GM19238 (cell line): Measurements from ENCODE around the gene PCP4L1.
A peak's percentile ranks its signal among the peaks of the same experiment; 100 is the strongest.

Source experiments
- DNase-seq: peaks from one replicate; pipeline ENCODE4 v3.0.0; 2011; ENCODE audit warnings: low spot score; ENCODE audit not compliant: insufficient read length

Gene PCP4L1

GRCh38 chr1:161266836-161267235 lies 8.3 kb downstream of the PCP4L1 start:
- no peak for DNase-seq

GRCh38 chr1:161267321-161267720 lies 8.8 kb downstream of the PCP4L1 start:
- DNase-seq = no peak

DNA sequence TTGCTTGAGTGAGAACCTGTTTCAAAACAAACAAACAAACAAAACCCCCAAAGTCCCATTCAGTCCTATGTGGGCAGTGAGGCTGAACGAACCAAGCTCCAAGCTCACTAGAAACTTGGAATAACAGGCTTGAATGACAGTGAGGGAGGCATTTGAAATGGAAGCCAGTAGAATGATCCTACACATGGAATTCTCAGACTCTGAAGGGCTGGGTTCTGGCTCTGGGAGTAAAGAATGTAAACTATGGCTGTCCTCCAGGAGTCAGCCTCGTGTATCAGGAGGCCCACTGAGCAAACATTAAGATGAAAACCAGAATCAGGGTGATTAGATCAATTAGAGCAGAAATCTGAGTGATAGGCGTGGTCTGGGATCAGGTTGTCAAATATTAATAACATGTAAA lies 14.9 kb downstream of the PCP4L1 start:
- DNase-seq = no peak

DNA sequence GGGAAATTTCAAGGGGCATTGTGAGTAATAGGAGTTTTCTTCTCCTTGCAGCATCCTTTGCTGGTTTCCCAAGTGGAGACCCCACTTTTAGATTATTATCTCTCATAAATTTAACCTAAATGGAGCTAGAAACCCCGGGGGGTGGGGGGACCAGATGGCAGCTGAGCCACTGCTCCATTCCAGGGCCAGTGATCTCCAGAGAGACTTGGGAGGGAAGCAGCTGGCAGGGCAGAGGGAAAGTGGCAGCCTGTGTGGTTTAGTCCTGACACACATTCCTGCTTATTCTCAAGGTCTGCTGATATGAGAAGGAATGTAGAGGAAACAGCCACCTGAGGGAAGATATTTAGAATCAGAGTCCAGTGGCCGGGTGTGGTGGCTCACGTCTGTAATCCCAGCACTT lies 16.3 kb downstream of the PCP4L1 start:
- no peak for DNase-seq

GRCh38 chr1:161282991-161283390 lies 24.4 kb downstream of the PCP4L1 start:
- no peak for DNase-seq

GRCh38 chr1:161285113-161285512 lies 26.6 kb downstream of the PCP4L1 start:
- no peak for DNase-seq

DNA sequence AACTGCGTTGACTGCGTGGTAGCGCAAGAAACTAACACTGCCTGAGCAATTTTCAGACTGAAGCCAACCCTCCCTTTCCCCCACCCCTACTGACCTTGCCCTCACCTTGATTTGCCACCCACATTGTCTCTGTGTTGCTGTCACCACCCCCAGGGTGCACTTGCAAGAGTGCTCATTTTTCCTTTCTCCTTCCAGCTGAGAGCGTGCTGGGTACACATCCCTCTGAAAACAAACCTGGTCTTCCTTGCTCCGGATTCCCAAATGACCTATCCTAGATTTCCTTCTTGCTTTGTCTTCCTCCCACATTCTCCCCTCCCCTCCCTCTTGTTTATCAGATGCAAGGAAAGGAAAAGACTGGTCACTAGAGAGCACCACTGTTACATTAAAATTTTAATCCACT lies 27.0 kb downstream of the PCP4L1 start:
- no peak for DNase-seq

GRCh38 chr1:161287482-161288054 lies 29.0 kb downstream of the PCP4L1 start:
- DNase-seq = no peak

- no peak for DNase-seq
Observed at GRCh38 chr1:161290779-161291178, 32.2 kb downstream of the PCP4L1 start.

GRCh38 chr1:161297415-161297814 lies 38.9 kb downstream of the PCP4L1 start:
- DNase-seq = no peak

DNA sequence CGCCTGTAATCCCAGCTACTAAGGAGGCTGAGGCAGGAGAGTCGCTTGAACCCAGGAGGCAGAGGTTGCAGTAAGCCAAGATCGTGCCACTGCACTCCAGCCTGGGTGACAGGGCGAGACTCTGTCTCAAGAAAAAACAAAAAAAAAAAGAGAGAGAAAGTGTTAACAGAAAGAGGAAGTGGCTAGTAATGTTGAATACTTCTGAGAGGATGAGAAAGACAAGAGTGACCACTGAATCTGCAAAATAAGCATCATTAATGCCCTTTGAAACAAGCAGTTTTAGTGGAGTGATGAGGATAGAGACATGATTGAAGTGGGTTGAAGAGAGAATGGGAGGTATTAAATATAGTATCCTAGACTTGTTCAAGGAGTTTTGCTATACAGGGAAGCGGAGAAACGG lies 39.6 kb downstream of the PCP4L1 start:
- DNase-seq = no peak

DNA sequence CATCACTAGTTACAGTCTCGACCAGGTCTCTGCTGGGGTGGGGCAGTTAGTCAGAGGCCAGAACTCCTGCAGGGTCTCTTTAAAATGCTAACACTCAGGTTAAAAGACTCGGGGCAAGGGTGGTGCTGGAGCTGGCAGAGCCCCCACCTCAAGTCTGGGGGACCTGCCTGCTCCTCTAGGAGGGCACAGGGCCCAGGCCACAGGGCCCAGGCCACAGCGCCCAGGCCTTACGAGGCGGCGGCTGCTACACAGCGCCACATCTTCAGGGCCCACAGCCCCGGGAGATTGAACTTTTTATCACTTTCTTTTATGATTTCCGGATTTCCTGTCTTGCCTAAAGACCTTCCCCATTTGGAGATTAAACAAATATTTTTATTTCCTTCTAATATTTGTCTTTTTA lies 40.8 kb downstream of the PCP4L1 start:
- DNase-seq = no peak

DNA sequence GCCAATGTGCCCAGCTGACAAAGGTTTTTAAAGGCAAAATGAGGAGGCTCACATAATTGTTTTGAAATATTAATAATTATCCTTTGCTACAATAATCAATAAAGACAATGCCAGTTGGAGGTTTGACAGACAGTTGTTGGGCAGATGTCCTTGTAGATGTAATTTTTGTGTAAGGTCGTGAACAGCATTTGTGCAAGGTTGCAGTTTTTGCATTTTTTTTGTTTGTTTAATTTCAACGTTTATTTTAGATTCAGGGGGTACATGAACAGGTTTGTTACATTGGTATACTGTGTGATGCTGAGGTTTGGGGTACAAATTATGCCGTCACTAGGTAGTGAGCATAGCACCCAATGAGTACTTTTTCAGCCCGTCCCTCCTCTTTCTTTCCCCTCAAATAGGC lies 41.9 kb downstream of the PCP4L1 start:
- no peak for DNase-seq

GRCh38 chr1:161304927-161305866 lies 46.7 kb downstream of the PCP4L1 start:
- no peak for DNase-seq

GRCh38 chr1:161305867-161306519 lies 47.4 kb downstream of the PCP4L1 start:
- DNase-seq = peak; percentile 82

- DNase-seq = no peak
Observed at GRCh38 chr1:161307230-161307768, 48.8 kb downstream of the PCP4L1 start.

DNA sequence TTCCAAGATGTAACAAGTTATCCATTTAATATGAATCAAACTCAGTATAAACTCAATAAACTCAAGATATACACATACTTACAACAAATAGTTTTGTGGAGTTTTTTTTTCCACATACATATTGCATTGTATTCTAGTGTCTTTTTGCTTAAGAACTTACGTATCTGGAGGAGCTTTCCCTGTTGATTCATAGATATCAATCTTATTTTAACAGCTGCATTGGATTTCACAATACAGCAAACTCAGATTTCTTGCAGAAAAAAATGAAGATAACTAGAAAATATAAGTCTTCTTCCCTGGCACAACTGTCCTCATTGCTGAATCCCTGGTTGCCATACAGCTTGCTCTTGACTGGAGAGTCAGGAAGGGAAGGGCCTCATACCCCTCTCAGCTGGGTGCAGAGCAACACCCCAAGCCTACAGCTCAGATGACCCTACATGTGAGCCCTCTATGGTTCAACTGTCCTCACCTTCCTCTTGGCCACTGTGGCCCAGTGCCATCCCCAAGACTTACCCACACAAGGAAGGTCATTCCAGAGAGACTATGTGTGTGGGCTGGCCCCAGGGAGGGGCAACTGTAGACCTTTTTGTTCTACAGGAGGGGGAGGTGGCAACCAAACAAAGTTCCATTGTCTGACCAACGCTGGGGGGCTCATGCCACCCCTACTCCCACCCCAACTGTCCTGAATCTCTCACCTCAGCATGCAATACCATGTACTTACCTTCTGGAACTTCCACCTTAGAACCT lies 49.5 kb downstream of the PCP4L1 start:
- DNase-seq = no peak

- no peak for DNase-seq
Observed at GRCh38 chr1:161309868-161310267, 51.3 kb downstream of the PCP4L1 start, which contains the start of gene MPZ. Gene MPZ, minus strand, starts transcription at chr1:161309968. Its CDS starts 63 bp downstream, at chr1:161309905.

DNA sequence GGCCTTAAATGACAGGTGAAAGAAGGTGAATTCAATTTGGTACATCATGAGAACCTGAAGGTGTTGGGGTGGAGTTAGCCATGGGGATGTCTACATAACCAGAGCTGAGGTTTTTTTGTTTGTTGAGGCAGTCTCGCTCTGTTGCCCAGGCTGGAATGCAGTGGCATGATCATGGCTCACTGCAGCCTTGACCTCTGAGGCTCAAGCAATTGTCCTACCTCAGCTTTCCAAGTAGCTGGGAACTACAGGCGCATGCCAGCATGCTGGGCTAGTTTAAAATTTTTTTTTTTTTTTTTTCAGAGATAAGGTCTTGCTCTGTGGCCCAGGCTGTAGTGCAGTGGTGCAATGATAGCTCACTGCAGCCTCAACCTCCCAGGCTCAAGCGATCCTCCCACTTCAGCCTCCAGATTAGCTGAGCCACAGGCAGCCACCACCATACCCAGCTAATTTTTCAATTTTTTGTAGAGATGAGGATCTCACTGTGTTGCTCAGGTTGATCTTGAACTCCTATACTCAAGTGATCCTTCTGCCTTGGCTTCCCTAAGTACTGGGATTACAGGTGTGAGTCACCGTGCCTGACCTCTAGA lies 53.1 kb downstream of the PCP4L1 start:
- no peak for DNase-seq

DNA sequence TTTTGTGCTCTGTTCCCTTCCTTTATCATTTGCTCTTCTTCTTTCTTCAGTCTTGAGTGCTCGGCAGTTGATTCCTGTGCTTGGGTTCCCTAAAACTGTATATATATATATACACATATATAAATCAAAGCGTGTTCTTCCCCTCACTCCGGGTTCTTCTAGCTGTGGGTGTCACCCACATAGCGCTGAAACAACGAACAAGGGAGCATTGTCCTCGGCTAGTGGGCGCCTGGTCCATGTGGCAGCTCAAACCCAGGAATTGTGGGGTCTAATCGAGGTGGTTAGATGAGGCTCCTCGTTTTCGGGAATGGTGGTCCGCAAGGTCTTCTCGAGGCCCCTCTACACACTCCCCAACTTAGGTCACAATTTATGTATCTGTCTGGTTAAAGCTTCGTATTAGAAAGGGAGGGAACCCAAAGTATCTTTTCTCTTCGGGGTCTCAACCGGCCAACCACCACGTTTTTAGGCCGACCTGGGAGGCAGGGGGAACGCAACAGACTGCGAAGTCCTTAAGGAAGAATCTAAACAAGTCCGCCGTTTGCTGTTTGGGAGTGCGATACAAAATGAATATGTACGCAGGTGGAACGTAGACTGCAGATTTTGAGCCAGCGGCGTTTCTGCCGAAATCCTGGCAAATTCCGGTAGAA lies 55.1 kb downstream of the PCP4L1 start:
- no peak for DNase-seq
